ENCODE results near the gene GNAS.

Gene GNAS

GRCh38 chr20:58853466-58853865 lies 950 bp downstream of the GNAS start:
- DNase-seq (ENCODE audit: low spot score): no peak

GRCh38 chr20:58853976-58854637 lies 1.6 kb downstream of the GNAS start:
- FAIRE-seq (no peak), DNase-seq (ENCODE audit: low spot score) (no peak)

More at GRCh38 chr20:58853466-58853865, 950 bp downstream of the GNAS start:
- FAIRE-seq: no peak

- FAIRE-seq: no peak
- DNase-seq (ENCODE audit: low spot score): no peak
Measured at GRCh38 chr20:58854638-58855471, 2.3 kb downstream of the GNAS start.

- no peak for FAIRE-seq
- DNase-seq (ENCODE audit: low spot score): no peak
Measured at GRCh38 chr20:58855506-58856389, 3.2 kb downstream of the GNAS start.

- DNase-seq (ENCODE audit: low spot score) (no peak), FAIRE-seq (no peak)
Measured at GRCh38 chr20:58863044-58863790, 10.7 kb downstream of the GNAS start.

GRCh38 chr20:58864346-58864745 lies 11.8 kb downstream of the GNAS start:
- DNase-seq (ENCODE audit: low spot score): no peak
- no peak for FAIRE-seq

GRCh38 chr20:58865843-58866242 lies 13.3 kb downstream of the GNAS start:
- FAIRE-seq: no peak

GRCh38 chr20:58867211-58867610 lies 14.7 kb downstream of the GNAS start:
- DNase-seq (ENCODE audit: low spot score) (no peak), FAIRE-seq (no peak)

More at GRCh38 chr20:58865843-58866242, 13.3 kb downstream of the GNAS start:
- no peak for DNase-seq (ENCODE audit: low spot score)

GRCh38 chr20:58868795-58869194 lies 16.3 kb downstream of the GNAS start:
- no peak for DNase-seq (ENCODE audit: low spot score)
- no peak for FAIRE-seq

GRCh38 chr20:58869662-58870227 lies 17.2 kb downstream of the GNAS start:
- DNase-seq (ENCODE audit: low spot score) (no peak), FAIRE-seq (no peak)

GRCh38 chr20:58870293-58871014 lies 17.9 kb downstream of the GNAS start:
- DNase-seq (ENCODE audit: low spot score) (peak; percentile 36), FAIRE-seq (no peak)

GRCh38 chr20:58871533-58872102 lies 19.1 kb downstream of the GNAS start:
- FAIRE-seq: no peak

GRCh38 chr20:58874469-58874868 lies 22.0 kb downstream of the GNAS start:
- FAIRE-seq: no peak
- no peak for DNase-seq (ENCODE audit: low spot score)

More at GRCh38 chr20:58871533-58872102, 19.1 kb downstream of the GNAS start:
- no peak for DNase-seq (ENCODE audit: low spot score)

GRCh38 chr20:58875111-58875510 lies 22.6 kb downstream of the GNAS start:
- no peak for FAIRE-seq

GRCh38 chr20:58875541-58876134 lies 23.1 kb downstream of the GNAS start:
- DNase-seq (ENCODE audit: low spot score) (peak; percentile 58), FAIRE-seq (no peak)

More at GRCh38 chr20:58875111-58875510, 22.6 kb downstream of the GNAS start:
- no peak for DNase-seq (ENCODE audit: low spot score)

GRCh38 chr20:58876437-58876836 lies 23.9 kb downstream of the GNAS start:
- DNase-seq (ENCODE audit: low spot score) (no peak), FAIRE-seq (no peak)

GRCh38 chr20:58877050-58877975 lies 24.8 kb downstream of the GNAS start:
- FAIRE-seq (no peak), DNase-seq (ENCODE audit: low spot score) (no peak)

- no peak for DNase-seq (ENCODE audit: low spot score)
- FAIRE-seq: no peak
Measured at GRCh38 chr20:58877976-58878360, 25.5 kb downstream of the GNAS start.

Measured in RCC 7860 (cell line).